Right lobe of liver (tissue), 4 donors: ENCODE results near the gene ABCD4.

Source experiments
- POLR2A ChIP-seq: fragments of 450-650 bp; IDR thresholded peaks from one replicate; pipeline ENCODE4 v1.6.1; 2017; ENCODE audit warnings: antibody characterized with exemption, mild to moderate bottlenecking
- TF ChIP-seq, protein P1 (sequence below), 4 donors: fragments of 200-600 bp in 3 of 4; fragments of 450-650 bp in 1 of 4; IDR thresholded peaks; one replicate each; pipeline versions ENCODE4 v1.5.1 to v1.8.0; 2016 to 2022; ENCODE audit warnings: antibody characterized with exemption in 4 of 4, mild to moderate bottlenecking in 2 of 4
- donor health status: DM: no; HTN: no; CAD: no.
- donor health status: DM: no; HTN: no; CAD: no.
- donor health status: DM: no; HTN: yes; CAD: no.

GRCh38 chr14:74265301-74265965 is 37.3 kb downstream of the ABCD4 start:
- TF ChIP-seq, protein P1, sequence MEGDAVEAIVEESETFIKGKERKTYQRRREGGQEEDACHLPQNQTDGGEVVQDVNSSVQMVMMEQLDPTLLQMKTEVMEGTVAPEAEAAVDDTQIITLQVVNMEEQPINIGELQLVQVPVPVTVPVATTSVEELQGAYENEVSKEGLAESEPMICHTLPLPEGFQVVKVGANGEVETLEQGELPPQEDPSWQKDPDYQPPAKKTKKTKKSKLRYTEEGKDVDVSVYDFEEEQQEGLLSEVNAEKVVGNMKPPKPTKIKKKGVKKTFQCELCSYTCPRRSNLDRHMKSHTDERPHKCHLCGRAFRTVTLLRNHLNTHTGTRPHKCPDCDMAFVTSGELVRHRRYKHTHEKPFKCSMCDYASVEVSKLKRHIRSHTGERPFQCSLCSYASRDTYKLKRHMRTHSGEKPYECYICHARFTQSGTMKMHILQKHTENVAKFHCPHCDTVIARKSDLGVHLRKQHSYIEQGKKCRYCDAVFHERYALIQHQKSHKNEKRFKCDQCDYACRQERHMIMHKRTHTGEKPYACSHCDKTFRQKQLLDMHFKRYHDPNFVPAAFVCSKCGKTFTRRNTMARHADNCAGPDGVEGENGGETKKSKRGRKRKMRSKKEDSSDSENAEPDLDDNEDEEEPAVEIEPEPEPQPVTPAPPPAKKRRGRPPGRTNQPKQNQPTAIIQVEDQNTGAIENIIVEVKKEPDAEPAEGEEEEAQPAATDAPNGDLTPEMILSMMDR (IDR thresholded peaks at IDR 0.05): no peak
- no peak for TF ChIP-seq POLR2A
